Measurements from ENCODE around the gene CLDND1. TPM values are rescaled to one million over a fixed set of nuclear protein-coding genes. Genes with fewer than 3 reads are reported as not detected.

CLDND1 gene
- total RNA-seq, 1 donor, result 98.0 TPM

- TF ChIP-seq, protein P1, sequence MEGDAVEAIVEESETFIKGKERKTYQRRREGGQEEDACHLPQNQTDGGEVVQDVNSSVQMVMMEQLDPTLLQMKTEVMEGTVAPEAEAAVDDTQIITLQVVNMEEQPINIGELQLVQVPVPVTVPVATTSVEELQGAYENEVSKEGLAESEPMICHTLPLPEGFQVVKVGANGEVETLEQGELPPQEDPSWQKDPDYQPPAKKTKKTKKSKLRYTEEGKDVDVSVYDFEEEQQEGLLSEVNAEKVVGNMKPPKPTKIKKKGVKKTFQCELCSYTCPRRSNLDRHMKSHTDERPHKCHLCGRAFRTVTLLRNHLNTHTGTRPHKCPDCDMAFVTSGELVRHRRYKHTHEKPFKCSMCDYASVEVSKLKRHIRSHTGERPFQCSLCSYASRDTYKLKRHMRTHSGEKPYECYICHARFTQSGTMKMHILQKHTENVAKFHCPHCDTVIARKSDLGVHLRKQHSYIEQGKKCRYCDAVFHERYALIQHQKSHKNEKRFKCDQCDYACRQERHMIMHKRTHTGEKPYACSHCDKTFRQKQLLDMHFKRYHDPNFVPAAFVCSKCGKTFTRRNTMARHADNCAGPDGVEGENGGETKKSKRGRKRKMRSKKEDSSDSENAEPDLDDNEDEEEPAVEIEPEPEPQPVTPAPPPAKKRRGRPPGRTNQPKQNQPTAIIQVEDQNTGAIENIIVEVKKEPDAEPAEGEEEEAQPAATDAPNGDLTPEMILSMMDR (IDR thresholded peaks at IDR 0.05; ENCODE audit: insufficient read depth, low read depth, low read length), result no peak
- no peak for DNase-seq (ENCODE audit: low read depth)
These were observed 9.0 kb upstream of the CLDND1 start, which contains the start of gene GPR15 for GRCh38 chr3:98531622-98532274. TSS of gene GPR15 (plus strand) at chr3:98531978. CDS start at chr3:98532034, 56 bp downstream.

GRCh38 chr3:98530676-98531075 lies 8.0 kb upstream of the CLDND1 start:
- TF ChIP-seq, protein P1 (IDR thresholded peaks at IDR 0.05; ENCODE audit: insufficient read depth, low read depth, low read length), result no peak
- H3K4me3 ChIP-seq (ENCODE audit: low read depth, low read length), result no peak overlapping the region
- DNase-seq (ENCODE audit: low read depth), result no peak

More at GRCh38 chr3:98531622-98532274, 9.0 kb upstream of the CLDND1 start, which contains the start of gene GPR15:
- no peak within 1 kb of the TSS for H3K4me3 ChIP-seq (ENCODE audit: low read depth, low read length)

DNA sequence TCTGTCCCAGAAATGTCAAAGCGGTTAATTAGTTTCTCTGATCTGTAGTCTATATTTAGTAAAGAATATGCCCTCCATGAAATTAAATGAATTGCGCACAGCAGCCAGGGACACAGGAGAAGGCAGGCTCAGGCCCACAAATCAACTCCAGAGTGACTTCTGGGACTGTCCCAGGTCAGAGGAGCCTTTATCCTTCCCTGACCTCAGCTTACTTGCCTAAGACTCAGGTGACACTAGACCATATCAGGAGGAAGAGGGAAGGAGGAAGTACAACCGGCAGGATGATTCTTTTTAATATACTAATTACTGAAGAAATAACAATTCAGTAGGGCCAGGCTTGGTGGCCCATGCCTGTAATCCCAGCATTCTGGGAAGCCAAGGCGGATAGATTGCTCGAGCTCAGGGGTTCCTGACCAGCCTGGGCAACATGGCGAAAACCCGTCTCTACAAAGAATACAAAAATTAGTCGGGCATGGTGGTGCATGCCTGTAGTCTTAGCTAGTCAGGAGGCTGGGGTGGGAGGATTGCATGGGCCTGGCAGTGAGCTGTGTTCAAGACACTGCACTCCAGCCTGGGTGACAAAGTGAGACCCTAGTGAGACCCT lies 7.3 kb upstream of the CLDND1 start:
- DNase-seq (ENCODE audit: low read depth), result no peak
- TF ChIP-seq, protein P1 (IDR thresholded peaks at IDR 0.05; ENCODE audit: insufficient read depth, low read depth, low read length), result no peak
- no peak overlapping the region for H3K4me3 ChIP-seq (ENCODE audit: low read depth, low read length)

DNA sequence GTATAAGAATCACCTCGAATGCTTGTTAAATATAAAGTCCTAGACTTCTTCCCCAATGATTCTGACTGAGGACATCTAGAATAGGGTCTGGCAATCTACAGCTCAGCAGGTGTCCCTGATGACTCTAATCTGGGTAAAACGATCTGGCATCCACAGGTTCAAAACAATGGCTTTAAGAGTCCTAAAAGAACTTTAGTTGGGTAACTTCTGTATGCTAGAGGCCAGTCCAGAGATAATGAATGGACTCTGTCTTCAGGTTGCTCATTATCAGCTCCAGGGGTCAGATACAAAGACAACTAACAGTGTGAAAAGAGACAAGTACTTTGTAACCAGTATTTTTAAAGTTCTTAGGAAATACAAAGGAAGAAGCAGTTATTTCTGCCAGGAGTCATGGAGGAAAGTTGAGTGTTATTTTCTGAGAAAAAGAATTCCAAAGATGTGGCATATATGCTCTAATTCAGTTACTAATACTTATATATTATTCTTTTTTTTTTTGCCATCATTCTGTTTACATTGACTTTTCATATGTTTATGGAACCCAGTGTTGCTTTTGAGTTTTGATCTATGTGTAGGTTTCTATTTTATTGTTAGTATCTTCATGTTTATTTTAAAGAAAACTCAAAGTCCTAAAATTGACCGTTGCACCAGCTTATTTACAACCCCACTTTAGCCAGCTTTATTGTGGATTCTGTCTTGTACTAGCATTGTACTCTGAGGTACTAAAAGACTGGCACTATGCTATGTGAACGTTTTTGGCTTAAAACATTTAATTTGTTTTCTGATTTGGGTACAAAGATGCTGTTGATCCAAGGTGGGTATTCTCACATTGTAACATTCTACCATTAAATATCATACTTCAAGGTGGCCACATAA lies 6.0 kb upstream of the CLDND1 start:
- TF ChIP-seq, protein P1 (IDR thresholded peaks at IDR 0.05; ENCODE audit: insufficient read depth, low read depth, low read length), result no peak
- DNase-seq (ENCODE audit: low read depth), result no peak

GRCh38 chr3:98525494-98525893 lies 2.8 kb upstream of the CLDND1 start:
- H3K4me3 ChIP-seq (ENCODE audit: low read depth, low read length), result no peak overlapping the region
- no peak for DNase-seq (ENCODE audit: low read depth)
- TF ChIP-seq, protein P1 (IDR thresholded peaks at IDR 0.05; ENCODE audit: insufficient read depth, low read depth, low read length), result no peak

More for the DNA sequence above, 6.0 kb upstream of the CLDND1 start:
- no peak overlapping the region for H3K4me3 ChIP-seq (ENCODE audit: low read depth, low read length)

- DNase-seq (ENCODE audit: low read depth), result peak; percentile 81
- H3K4me3 ChIP-seq (ENCODE audit: low read depth, low read length), result peak overlapping the region; percentile 89
- TF ChIP-seq, protein P1 (IDR thresholded peaks at IDR 0.05; ENCODE audit: insufficient read depth, low read depth, low read length), result no peak
These were observed 682 bp downstream of the CLDND1 start for GRCh38 chr3:98521897-98522543.
